Cardiac fibroblast (primary cell): Measurements from ENCODE around the gene CDHR4.
A peak's percentile ranks its signal among the peaks of the same experiment; 100 is the strongest.

Experiments used
- DNase-seq, 2 donors: peaks; one replicate each; pipeline versions ENCODE4 v3.0.0 to v3.0.0-alpha.2; 2010; ENCODE audit warnings: low read depth in 2 of 2
- H3K4me3 ChIP-seq, 2 donors: replicated peaks in 1 of 2; 1 replicate in 1 of 2; 2 replicates in 1 of 2; pipeline ENCODE4 v1.5.1; 2011; ENCODE audit warnings: low read depth in 2 of 2, low read length in 2 of 2, mild to moderate bottlenecking in 2 of 2, moderate library complexity in 1 of 2
- TF ChIP-seq, protein P1 (sequence below): IDR thresholded peaks from one replicate; pipeline ENCODE4 v1.5.1; 2011; ENCODE audit warnings: low read depth, mild to moderate bottlenecking, low read length, inconsistent platforms

The CDHR4 gene

GRCh38 chr3:49799761-49800160 lies at the start of gene CDHR4:
CDHR4 (minus strand) TSS chr3:49799873; CDS start chr3:49799812, 61 bp downstream.
- TF ChIP-seq, protein P1, sequence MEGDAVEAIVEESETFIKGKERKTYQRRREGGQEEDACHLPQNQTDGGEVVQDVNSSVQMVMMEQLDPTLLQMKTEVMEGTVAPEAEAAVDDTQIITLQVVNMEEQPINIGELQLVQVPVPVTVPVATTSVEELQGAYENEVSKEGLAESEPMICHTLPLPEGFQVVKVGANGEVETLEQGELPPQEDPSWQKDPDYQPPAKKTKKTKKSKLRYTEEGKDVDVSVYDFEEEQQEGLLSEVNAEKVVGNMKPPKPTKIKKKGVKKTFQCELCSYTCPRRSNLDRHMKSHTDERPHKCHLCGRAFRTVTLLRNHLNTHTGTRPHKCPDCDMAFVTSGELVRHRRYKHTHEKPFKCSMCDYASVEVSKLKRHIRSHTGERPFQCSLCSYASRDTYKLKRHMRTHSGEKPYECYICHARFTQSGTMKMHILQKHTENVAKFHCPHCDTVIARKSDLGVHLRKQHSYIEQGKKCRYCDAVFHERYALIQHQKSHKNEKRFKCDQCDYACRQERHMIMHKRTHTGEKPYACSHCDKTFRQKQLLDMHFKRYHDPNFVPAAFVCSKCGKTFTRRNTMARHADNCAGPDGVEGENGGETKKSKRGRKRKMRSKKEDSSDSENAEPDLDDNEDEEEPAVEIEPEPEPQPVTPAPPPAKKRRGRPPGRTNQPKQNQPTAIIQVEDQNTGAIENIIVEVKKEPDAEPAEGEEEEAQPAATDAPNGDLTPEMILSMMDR, result no peak
- DNase-seq, result peak; percentile 88
- H3K4me3 ChIP-seq, result no peak within 1 kb of the TSS

- TF ChIP-seq, protein P1, result no peak
- H3K4me3 ChIP-seq, result no peak overlapping the region
- DNase-seq, result no peak
Measured at GRCh38 chr3:49845694-49846093, 46.0 kb upstream of the CDHR4 start.

- DNase-seq, result peak in 1 of 2 donors; percentile 28
- H3K4me3 ChIP-seq, result no peak overlapping the region
- TF ChIP-seq, protein P1, result no peak
Measured at GRCh38 chr3:49844464-49845183, 45.0 kb upstream of the CDHR4 start.

- TF ChIP-seq, protein P1, result no peak
- no peak overlapping the region for H3K4me3 ChIP-seq
- DNase-seq, result no peak
Measured at GRCh38 chr3:49842843-49843517, 43.3 kb upstream of the CDHR4 start.

GRCh38 chr3:49841806-49842205 lies 42.1 kb upstream of the CDHR4 start:
- H3K4me3 ChIP-seq, result no peak overlapping the region
- no peak for DNase-seq
- TF ChIP-seq, protein P1, result no peak

DNA sequence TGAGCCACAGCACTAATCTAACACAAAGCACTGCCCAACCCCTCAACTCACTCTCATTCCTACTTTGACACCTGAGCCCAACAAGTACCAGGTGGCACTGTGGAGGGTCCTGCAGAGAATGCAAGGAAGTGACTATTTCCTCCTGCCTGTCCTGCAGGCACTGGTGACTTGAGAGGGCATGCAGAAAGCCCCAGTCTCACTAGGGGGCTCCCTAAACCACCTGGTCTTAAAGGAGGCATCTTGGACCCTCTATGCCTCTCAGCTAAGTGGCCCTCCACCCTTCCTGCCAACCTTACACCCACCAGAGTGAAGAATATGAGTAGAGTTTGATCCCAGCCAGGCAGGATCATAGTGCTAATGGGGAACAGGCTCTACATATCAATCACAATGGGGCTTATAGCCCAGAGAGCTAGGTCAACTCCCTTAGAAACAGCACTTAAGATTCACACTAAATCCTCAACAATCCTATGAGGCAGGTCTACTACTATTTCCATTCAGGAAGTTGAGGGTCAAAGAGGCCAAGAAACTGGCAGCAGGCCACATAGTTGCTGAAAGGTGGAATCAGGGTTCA lies 41.5 kb upstream of the CDHR4 start:
- TF ChIP-seq, protein P1, result peak; percentile 43
- H3K4me3 ChIP-seq, result no peak overlapping the region
- DNase-seq, result peak; percentile 29 to 39
